Body of pancreas (tissue), 4 donors: ENCODE data around the gene PRKG1. TPM values are rescaled to one million over a fixed set of nuclear protein-coding genes. Genes with fewer than 3 reads are reported as not detected.

ENCODE experiments used
- ATAC-seq: fragments of 150-250 bp; one replicate; pipeline ENCODE4 v1.9.1; 2016
- DNase-seq, 4 donors: peaks; one replicate each; pipeline ENCODE4 v3.0.0-alpha.2; 2019
- H3K27ac ChIP-seq, 4 donors: fragments of 200-600 bp; sonication (generic); 1 replicate in 3 of 4; 2 replicates in 1 of 4; pipeline versions ENCODE4 v1.5.1 to v1.6.1; 2016 to 2019; ENCODE audit warnings: mild to moderate bottlenecking in 1 of 4, mixed read lengths in 1 of 4, moderate library complexity in 1 of 4
- H3K27me3 ChIP-seq, 2 donors: fragments of 200-600 bp; sonication (generic); one replicate each; pipeline ENCODE4 v1.6.0; 2016; ENCODE audit warnings: mild to moderate bottlenecking in 1 of 2
- H3K36me3 ChIP-seq, 2 donors: fragments of 200-600 bp; sonication (generic); replicated peaks in 1 of 2; 2 replicates each; pipeline ENCODE4 v1.5.1; 2016; ENCODE audit warnings: low read depth in 2 of 2; ENCODE audit not compliant: insufficient read depth in 1 of 2
- H3K4me1 ChIP-seq: fragments of 200-600 bp; sonication (generic); one replicate; pipeline ENCODE4 v1.6.0; 2016
- H3K4me3 ChIP-seq, 2 donors: fragments of 200-600 bp; sonication (generic); 1 replicate in 1 of 2; 2 replicates in 1 of 2; pipeline ENCODE4 v1.5.1; 2016 to 2019
- H3K9me3 ChIP-seq, 3 donors: fragments of 200-600 bp; sonication (generic); 1 replicate in 2 of 3; 2 replicates in 1 of 3; pipeline ENCODE4 v1.5.1; 2016
- POLR2A ChIP-seq, 3 donors: fragments of 450-650 bp; IDR thresholded peaks; one replicate each; pipeline ENCODE4 v1.6.1; 2016; ENCODE audit warnings: antibody characterized with exemption in 3 of 3, mild to moderate bottlenecking in 2 of 3
- WGBS, 2 donors: methylation state at CpG; one replicate each; pipeline ENCODE4 v1.1.5; 2017; 5-methylcytosine and 5-hydroxymethylcytosine counted together
- intact Hi-C: fragments of 100-400 bp; cut with DNase I; formaldehyde crosslinking; loops from one replicate; pipeline ENCODE4 v1.15.1; 2023
- total RNA-seq, 2 donors: library from RNA; depleted of rRNA; stranded (reverse); fragments of >200 nt; gene quantifications; one replicate each; pipeline ENCODE4 v1.1.0, GENCODE V29; 2016
- TF ChIP-seq, protein P1 (sequence below), 7 experiments: fragments of 450-650 bp in 4 of 7; fragments of 200-600 bp in 3 of 7; sonication (generic) in 3 of 7; IDR thresholded peaks; one replicate each; pipeline ENCODE4 v1.5.1; 2016 to 2019; ENCODE audit warnings: antibody characterized with exemption in 7 of 7

PRKG1 gene
- total RNA-seq, 2 donors from 2014 or later: 14.2 to 18.9 TPM

DNA sequence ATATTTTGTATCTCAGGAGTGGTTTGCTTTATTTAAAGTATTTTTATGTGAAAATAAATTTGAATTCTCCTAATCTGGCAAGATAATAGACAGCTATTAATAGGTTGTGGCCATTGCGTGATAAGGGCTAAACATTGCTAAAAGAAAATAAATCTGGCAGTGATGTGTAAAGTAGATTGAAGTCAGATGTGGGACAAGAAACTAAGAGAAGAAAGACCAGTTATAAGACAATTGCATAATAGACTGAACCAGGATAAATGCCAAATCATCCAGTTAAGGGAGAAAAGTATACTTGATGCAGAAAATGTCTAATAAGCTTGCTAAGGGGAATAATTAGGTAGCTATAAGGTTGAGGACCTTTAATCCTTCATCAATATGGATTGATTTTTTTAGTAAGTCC lies 822.6 kb downstream of the PRKG1 start:
- no peak overlapping the region for H3K27ac ChIP-seq
- ATAC-seq (no peak), DNase-seq (no peak)
- no peaks in the 10 kb centered on the region for H3K9me3 ChIP-seq
- intact Hi-C loops: no loop called here
- H3K27me3 ChIP-seq: no peaks in the 10 kb centered on the region
- H3K4me1 ChIP-seq: peaks cover 27% of the 10 kb centered on the region
- 23 to 27% methylated on average over 1 of the region's 1 CpG for WGBS, 2 donors
- H3K4me3 ChIP-seq: no peak overlapping the region
- H3K36me3 ChIP-seq: no peaks in the 10 kb centered on the region
- no peak for TF ChIP-seq POLR2A (IDR thresholded peaks at IDR 0.05)

DNA sequence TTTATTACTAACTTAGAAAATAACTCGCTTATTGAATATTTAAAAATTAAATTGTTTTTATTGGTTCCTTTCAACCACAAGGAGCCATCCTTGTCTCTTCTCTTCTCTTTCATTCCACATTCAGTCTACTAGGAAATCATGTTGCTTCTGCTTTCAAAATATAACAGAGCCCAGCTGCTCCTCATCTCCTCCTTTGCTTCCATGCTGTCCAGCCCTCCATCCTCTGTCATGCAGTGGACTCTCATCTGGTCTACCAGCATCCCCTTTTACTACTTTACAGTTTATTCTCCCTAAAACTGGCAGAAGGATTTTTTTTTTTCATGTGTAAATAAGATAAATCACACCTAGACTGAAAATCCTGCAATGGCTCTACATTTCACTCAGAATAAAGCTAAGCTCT lies 823.3 kb downstream of the PRKG1 start:
- no peaks in the 10 kb centered on the region for H3K9me3 ChIP-seq
- DNase-seq (no peak), ATAC-seq (no peak)
- H3K27ac ChIP-seq: no peak overlapping the region
- TF ChIP-seq, protein P1, sequence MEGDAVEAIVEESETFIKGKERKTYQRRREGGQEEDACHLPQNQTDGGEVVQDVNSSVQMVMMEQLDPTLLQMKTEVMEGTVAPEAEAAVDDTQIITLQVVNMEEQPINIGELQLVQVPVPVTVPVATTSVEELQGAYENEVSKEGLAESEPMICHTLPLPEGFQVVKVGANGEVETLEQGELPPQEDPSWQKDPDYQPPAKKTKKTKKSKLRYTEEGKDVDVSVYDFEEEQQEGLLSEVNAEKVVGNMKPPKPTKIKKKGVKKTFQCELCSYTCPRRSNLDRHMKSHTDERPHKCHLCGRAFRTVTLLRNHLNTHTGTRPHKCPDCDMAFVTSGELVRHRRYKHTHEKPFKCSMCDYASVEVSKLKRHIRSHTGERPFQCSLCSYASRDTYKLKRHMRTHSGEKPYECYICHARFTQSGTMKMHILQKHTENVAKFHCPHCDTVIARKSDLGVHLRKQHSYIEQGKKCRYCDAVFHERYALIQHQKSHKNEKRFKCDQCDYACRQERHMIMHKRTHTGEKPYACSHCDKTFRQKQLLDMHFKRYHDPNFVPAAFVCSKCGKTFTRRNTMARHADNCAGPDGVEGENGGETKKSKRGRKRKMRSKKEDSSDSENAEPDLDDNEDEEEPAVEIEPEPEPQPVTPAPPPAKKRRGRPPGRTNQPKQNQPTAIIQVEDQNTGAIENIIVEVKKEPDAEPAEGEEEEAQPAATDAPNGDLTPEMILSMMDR (IDR thresholded peaks at IDR 0.05): no peak
- no peak for TF ChIP-seq POLR2A (IDR thresholded peaks at IDR 0.05)
- peaks cover 27% of the 10 kb centered on the region for H3K4me1 ChIP-seq
- no peaks in the 10 kb centered on the region for H3K36me3 ChIP-seq
- 89 to 93% methylated on average over 1 of the region's 1 CpG for WGBS, 2 donors
- H3K4me3 ChIP-seq: no peak overlapping the region
- no peaks in the 10 kb centered on the region for H3K27me3 ChIP-seq
- intact Hi-C loops: no loop called here

DNA sequence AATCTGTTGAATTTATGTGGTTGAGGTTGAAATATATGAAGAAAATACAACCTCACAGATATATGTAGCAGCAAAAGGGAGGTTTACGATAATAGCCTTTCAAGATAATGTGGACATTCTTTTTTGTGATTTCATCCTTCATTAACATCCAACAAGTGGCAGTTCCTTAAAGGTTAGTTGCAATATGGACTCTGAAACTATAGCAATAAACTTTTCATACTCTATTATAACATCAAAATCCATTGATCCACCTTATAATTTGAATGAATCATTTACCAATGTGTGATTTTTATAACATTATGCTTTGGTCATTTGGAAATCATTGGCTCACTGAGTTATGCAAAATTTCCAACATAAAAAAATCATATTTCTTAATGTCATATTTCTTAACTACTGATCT lies 825.9 kb downstream of the PRKG1 start:
- no peaks in the 10 kb centered on the region for H3K9me3 ChIP-seq
- 96 to 97% methylated on average over 1 of the region's 1 CpG for WGBS, 2 donors
- no peak for ATAC-seq

DNA sequence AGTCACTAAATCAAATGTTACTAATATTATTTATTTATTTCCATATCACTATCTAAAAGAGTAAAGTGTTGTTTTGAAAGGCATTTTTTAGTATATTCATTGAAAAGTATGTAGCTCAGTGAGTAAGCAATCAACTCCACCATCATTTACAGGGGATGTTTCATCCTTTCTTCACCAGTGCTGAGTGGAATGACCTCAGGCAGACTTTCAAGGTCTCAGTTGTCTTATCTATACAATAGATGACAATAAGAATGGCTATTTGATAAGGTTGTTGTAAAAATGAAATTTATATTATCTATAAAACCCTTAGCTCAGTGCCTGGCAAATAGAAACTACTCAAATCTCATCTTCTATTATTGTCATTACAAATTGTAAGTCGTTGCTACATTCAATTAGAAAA lies 829.4 kb downstream of the PRKG1 start:
- no peak overlapping the region for H3K27ac ChIP-seq
- no peak for ATAC-seq

More for the DNA sequence above, 825.9 kb downstream of the PRKG1 start:
- DNase-seq: no peak
- no peaks in the 10 kb centered on the region for H3K27me3 ChIP-seq
- H3K27ac ChIP-seq: no peak overlapping the region
- TF ChIP-seq POLR2A (IDR thresholded peaks at IDR 0.05): no peak
- TF ChIP-seq, protein P1 (IDR thresholded peaks at IDR 0.05): no peak
- intact Hi-C loops: no loop called here
- H3K36me3 ChIP-seq: no peaks in the 10 kb centered on the region
- H3K4me3 ChIP-seq: no peak overlapping the region
- H3K4me1 ChIP-seq: peaks cover 11% of the 10 kb centered on the region

DNA sequence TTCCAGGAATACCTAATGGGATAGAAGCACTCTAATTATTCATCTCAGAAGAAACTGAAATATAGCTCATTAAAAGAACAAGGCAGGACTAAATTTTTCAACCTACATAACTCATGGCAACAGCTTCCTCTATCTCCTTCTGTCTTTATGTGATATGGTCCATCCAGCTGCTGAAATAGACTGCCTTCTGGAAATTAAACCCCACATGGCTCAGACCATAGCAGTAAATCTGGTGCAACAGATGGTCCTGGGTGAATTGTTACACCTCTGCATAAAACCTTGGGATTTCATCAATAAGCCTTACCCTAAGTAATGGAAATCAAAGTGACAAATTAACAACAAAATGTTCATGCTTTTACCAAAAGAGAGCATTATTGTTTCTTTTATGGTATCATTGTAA lies 830.7 kb downstream of the PRKG1 start:
- intact Hi-C loops: no loop called here
- Histone ChIP-seq H3K27me3 (no peaks in the 10 kb centered on the region), H3K36me3 (no peaks in the 10 kb centered on the region), H3K4me3 (no peak overlapping the region), H3K4me1 (no peaks in the 10 kb centered on the region), H3K9me3 (no peaks in the 10 kb centered on the region), H3K27ac (no peak overlapping the region)
- no peak for DNase-seq
- ATAC-seq: no peak
- no peak for TF ChIP-seq POLR2A (IDR thresholded peaks at IDR 0.05)
- TF ChIP-seq, protein P1 (IDR thresholded peaks at IDR 0.05): no peak

More for the DNA sequence above, 829.4 kb downstream of the PRKG1 start:
- Histone ChIP-seq H3K4me1 (no peaks in the 10 kb centered on the region), H3K36me3 (no peaks in the 10 kb centered on the region), H3K9me3 (no peaks in the 10 kb centered on the region), H3K27me3 (no peaks in the 10 kb centered on the region), H3K4me3 (no peak overlapping the region)
- TF ChIP-seq POLR2A (IDR thresholded peaks at IDR 0.05): no peak
- TF ChIP-seq, protein P1 (IDR thresholded peaks at IDR 0.05): no peak
- intact Hi-C loops: no loop called here
- 71 to 80% methylated on average over 1 of the region's 1 CpG for WGBS, 2 donors
- no peak for DNase-seq
